Stimulated activated CD8-positive, alpha-beta memory T cell treated with anti-CD3 and anti-CD28 coated beads, Interleukin-12 subunit alpha, Interleukin-12 subunit beta, amount 100 ng/mL, for 1 hour (primary cell): ENCODE data around the gene SH3PXD2A.

ENCODE experiments used
- DNase-seq: peaks from one replicate; pipeline ENCODE4 v3.0.0-alpha.2; 2020; ENCODE audit warnings: low read depth

SH3PXD2A gene

DNA sequence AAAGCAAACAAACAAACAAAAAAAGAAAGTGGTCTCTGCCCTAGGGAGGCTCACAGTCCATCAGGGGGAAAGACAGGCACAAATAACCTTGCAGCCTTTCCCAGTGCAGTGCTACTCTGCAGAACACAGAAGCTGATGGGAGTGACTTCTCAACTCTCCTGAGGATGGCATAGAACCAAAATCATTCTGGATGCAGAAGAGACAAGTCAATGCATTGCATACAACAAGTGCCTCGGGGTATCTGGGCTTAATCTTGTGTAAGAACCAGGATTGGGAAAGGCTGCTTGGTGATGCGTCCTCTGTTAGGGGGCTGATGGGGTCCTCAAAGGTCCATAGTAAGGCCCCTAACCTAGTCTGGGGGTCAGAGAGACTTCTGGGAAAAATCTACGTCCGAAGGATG is 293.0 kb downstream of the SH3PXD2A start:
- DNase-seq, result no peak

- DNase-seq, result no peak
Measured at GRCh38 chr10:103560886-103561285, 294.5 kb downstream of the SH3PXD2A start.

GRCh38 chr10:103559776-103560175 is 295.6 kb downstream of the SH3PXD2A start:
- DNase-seq, result no peak

DNA sequence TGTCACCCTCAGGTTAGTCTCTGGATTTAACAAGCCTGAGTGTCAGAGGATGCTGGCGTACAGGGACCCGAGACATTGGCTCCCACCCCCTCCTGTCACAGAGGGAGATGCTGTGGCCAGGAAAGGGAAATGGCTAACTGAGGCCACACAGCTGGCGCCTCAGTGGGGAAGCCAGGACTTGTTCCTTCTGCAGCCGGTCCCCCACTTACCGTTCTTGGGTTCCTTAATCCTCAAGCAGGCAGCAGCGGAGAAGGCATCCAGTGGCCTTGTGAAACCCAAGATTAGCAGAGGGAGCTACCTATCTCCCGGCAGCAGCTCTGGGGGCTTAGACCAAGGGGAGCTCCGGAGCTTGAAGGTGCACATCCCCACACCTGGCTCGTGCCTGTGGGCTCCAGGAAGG is 296.5 kb downstream of the SH3PXD2A start:
- DNase-seq, result no peak

GRCh38 chr10:103557455-103557854 is 297.9 kb downstream of the SH3PXD2A start:
- DNase-seq, result no peak

DNA sequence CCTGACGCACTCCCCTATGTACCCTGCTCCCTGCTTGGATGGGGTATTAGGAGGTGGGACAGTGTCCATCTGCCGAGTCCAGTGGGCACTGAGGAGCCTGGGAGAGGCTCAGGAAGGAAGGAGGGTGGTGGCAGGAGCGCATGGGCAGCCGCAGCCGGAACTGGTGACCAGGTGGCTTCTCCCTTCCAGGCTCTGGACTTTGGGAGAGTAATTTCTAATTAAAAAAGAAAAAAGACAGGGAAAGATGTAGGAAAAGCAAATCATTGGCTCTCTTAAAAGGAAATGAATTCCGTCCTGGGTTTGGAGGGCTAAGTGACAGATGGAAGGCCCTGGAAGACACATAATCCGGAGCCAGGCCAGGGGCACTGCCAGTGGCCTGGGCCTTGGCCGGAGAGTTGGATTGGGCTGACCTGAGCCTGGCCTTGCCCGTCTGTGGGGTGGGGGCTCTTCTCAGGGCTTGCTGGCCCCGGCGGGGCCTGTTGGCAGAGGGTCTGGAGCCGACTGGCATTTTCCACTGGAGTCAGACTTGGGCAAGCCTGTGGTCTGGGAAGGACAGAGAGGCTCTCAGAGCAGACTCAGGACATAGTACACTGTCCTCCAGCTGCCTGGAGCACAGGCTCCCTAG is 298.9 kb downstream of the SH3PXD2A start:
- no peak for DNase-seq

DNA sequence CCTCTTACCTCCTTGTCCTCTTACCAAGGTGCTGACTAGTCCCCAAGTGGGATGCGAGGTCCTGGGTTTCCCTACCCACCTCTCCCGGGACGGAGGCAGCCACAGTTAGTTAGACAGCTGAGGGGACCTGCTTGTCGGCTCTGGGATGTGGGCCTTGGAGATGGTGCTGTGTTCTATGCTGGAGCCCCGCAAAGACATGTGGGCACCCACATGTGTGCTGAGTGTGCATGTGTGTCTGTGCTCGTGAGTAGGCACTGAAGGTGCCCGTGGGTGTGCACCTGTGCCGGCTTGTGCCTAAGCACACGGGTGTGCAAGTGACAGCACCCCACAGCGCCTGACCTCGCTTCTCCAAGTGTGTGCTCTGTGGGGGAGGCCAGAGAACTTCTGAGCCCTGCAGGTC is 299.7 kb downstream of the SH3PXD2A start:
- no peak for DNase-seq

GRCh38 chr10:103555325-103555649 is 300.1 kb downstream of the SH3PXD2A start:
- DNase-seq, result no peak

- no peak for DNase-seq
Measured at GRCh38 chr10:103554488-103555324, 300.7 kb downstream of the SH3PXD2A start.

DNA sequence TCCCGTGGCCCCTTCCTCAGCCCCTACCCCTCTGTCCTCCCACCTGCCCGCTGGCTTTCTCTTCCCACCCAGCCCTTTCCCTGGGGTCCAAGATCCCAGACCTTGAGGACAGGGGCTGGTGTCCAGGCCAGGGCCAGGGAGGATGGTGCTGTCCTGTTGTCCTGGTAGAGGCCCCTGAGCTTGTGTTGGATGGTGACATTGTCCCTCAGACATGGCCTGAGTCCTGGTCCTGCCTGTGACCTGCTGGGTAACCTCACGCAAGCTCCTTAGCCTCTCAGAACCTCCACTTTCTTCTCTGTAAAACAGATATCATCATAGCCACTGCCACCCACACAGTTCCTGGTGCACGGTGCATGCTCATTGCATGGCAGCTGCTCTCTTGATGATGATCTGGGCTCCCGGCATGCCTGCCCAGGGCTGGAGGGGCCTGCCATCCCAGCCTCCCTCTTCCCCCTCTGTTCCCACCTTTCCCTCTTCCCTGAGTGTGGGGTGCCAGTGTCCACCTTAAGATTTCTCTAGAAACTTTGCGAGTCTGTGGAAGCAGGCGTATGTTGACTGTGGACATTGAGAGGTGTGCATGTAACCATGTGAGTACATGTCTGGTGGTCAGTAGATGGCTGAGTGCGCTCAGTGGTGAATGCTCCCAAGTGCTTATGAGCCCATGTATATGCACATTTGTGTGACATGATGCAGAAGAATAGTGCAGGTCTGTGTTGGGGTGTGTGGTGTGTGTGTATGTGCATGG is 301.5 kb downstream of the SH3PXD2A start:
- no peak for DNase-seq

DNA sequence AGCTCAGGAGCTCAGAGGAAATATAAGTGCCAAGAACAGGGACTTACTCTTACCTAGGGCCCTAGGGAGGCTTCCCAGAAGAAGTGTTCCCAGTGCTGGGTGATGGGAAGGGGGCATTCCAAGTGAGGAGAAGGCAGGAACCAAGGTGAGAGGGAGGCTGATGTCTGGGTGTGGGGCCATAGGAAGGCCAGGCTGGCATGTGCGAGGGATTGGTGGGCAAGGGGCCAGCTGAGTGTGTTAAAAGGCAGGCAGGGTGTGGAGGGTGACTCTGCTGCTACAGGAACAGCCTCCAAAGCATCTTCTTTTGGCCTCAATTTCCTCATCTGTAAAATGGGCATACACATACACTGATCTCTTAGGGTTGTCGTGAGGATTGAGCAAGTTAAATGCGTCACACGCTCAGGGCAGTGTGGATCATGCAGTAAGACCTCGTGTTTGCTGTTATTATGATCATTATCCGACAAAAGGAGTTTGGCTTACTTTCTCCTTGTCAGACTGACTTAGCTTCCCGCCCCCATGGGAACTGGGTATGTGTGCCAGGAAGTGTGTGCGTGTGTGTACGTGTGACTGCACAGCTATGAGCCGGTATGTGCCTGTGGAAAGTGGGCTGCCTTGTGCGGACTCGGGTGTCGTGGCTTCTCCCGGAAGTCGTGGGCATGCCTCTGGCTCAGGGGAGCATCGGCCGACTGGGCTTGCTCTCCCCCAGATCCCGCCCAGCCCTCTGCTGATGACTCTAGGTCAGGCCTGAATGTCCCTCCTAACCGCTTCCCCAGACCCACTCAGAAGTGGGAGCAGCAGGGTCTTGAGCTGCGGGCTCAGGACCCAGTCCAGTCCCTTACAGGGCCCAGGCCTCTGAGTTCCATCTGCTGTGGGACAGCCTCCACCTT is 302.3 kb downstream of the SH3PXD2A start:
- no peak for DNase-seq

GRCh38 chr10:103551619-103552602 is 303.5 kb downstream of the SH3PXD2A start:
- DNase-seq, result no peak

DNA sequence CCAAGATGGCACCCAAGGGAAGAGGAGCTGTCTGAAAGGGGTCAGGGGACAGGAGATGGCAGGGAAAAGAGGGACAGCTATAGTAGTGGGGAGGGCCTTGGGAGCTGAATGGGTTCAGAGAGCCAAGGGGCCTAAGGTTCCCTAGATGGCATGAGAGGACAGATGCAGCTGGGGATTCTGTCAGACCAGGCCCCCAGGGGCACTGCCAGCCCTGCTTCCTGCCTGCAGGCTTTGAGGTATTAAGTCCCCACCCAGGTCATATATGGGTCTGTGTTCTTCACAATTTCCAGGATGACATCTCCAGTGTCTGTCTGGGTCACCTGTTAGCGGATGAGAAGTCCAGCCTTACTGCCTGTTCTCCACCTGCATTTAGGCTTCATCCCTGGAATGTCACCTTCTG is 305.1 kb downstream of the SH3PXD2A start:
- no peak for DNase-seq

GRCh38 chr10:103549349-103549685 is 306.1 kb downstream of the SH3PXD2A start:
- no peak for DNase-seq

DNA sequence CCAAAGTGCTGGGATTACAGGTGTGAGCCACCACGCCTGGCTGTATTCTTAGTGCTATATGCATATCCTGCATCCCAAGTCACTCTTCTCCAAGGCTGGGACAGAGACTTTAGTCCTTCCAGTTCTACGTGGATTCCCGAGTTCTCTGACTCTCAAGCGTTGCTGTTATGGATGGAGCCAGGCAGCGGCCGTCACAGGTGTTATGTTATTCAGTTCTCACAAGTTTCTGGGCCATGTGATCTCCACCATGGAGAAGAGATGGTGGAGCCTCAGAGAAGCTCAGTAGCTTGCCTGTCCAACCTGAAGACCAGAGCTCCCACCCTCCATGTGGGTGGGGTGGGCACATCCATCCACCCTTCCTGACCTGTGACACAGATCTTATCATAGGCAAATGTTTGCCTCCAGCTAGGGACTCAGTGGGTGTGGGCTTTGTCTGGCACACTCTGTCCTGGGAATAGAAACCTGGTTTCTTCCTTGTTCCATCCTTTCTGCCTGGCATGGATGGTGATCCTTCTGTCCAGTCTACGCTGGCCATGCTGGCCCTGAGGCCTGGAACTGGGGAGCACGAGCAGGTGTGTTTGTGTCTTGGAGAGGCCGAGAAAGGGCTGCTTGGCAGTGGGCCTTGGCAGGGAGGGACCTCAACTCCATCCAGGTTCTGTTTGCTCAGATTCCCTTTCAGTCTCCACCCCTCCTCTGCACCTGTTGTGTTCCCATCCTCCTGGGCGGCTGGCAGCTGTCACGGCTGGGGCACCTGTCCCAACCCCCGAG is 306.6 kb downstream of the SH3PXD2A start:
- DNase-seq, result no peak

DNA sequence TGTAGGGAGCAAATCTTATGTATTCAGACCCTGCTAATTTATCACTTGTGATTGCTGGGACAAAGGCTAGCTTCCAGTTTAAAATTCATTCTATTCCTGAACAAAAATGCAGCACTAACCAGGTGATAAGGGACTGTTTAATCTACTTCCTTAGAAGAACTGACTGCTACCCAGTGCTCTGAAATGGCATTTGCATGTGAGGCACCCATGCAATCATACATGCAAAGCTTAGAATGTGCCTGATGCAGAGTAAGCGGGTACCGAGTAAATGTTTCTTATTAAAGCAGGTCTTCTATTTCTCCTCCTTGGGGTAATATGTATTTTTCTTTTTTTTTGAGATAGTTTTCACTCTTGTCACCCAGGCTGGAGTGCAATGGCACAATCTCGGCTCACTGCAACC is 307.4 kb downstream of the SH3PXD2A start:
- DNase-seq, result no peak

DNA sequence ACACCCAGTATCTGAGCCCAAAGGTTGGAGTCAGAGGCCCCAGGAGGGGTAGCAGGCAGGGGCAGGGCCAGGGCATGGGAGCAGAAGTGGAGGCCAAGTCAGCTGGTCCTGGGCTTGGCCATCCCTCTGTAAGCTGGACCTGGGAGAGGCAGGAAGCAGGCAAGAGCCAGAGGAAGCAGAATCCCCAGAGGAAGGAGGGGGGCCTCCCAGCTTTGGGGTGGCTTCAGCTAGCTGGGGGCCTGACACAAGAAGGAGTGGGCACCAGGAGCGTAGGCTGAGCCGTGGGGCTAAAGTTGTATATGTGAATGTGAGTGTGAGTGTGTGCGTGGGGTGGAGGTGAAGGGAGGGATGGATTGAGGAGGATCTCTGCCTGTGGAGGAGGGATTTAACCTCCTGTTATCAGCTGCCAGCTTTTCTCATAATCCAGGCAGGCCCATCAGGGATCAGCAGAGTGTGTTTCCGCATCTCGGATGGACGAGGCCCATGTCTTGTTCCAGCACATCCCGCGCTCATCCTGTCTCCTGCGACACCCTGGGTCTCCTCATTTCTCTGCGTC is 307.9 kb downstream of the SH3PXD2A start:
- DNase-seq, result no peak

GRCh38 chr10:103546401-103546800 is 309.0 kb downstream of the SH3PXD2A start:
- DNase-seq, result no peak

GRCh38 chr10:103545771-103546281 is 309.6 kb downstream of the SH3PXD2A start:
- no peak for DNase-seq

DNA sequence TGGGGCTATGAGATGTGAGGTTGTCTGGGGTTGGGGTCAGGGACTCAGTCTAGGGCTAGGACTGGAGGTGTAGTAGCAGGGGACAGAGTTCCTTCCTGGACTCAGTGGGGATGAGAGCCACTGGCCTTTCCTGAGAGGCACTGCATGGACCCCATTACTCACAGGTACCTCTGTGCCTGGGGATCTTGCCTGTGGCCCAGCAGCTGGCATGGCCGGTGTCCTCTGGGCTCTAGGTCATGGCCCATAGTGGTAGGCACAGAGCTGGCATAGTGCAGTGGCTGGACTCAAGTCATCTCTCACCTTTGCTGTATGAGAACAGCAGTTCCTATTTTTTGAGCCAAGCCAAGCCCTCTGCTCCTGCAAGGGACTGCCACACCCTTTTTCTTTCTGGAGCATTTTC is 310.0 kb downstream of the SH3PXD2A start:
- no peak for DNase-seq
